Muscle layer of colon (tissue), 2 donors: Measurements from ENCODE around the gene NR5A1.

Experiments
- H3K27ac ChIP-seq: one replicate; pipeline ENCODE4 v1.7.0; 2013; ENCODE audit warnings: low read depth, mild to moderate bottlenecking, low read length, moderate library complexity
- H3K27me3 ChIP-seq, 2 donors: one replicate each; pipeline ENCODE4 v1.7.0; 2013; ENCODE audit warnings: low read length in 2 of 2, mild to moderate bottlenecking in 2 of 2; ENCODE audit not compliant: insufficient read depth in 2 of 2, control insufficient read depth in 1 of 2
- H3K36me3 ChIP-seq: one replicate; pipeline ENCODE4 v1.7.0; 2013; ENCODE audit warnings: mild to moderate bottlenecking, low read length; ENCODE audit not compliant: insufficient read depth
- H3K4me1 ChIP-seq: one replicate; pipeline ENCODE4 v1.7.0; 2013; ENCODE audit warnings: mild to moderate bottlenecking, low read length; ENCODE audit not compliant: insufficient read depth
- H3K4me3 ChIP-seq, 2 donors: one replicate each; pipeline ENCODE4 v1.7.0; 2013; ENCODE audit warnings: low read length in 2 of 2, low read depth in 1 of 2, mild to moderate bottlenecking in 1 of 2, moderate library complexity in 1 of 2
- H3K9ac ChIP-seq: one replicate; pipeline ENCODE4 v1.7.0; 2013; ENCODE audit warnings: low read length
- H3K9me3 ChIP-seq: one replicate; pipeline ENCODE4 v1.7.0; 2013; ENCODE audit warnings: mild to moderate bottlenecking, low read length
- donor health status: abdominal sarcoma.
- donor health status: Adenocarcinoma of cecum.

The NR5A1 gene

GRCh38 chr9:124506931-124507879, at the start of gene NR5A1:
Gene NR5A1, minus strand, starts transcription at chr9:124507399. Its CDS starts 4,004 bp downstream, at chr9:124503395.
- peaks cover 9% of the 10 kb centered on the region for H3K4me1 ChIP-seq
- H3K4me3 ChIP-seq, result no peak within 1 kb of the TSS
- H3K9me3 ChIP-seq, result no peaks in the 10 kb centered on the region
- H3K36me3 ChIP-seq, result no peaks in the 10 kb centered on the region
- H3K9ac ChIP-seq, result no peak within 1 kb of the TSS
- H3K27ac ChIP-seq, result no peak within 1 kb of the TSS
- H3K27me3 ChIP-seq, result peaks cover 22 to 47% of the 10 kb centered on the region in 2 donors

GRCh38 chr9:124555043-124555442, 47.8 kb upstream of the NR5A1 start:
- Histone ChIP-seq H3K27ac (no peak overlapping the region), H3K9me3 (no peaks in the 10 kb centered on the region), H3K9ac (no peak overlapping the region), H3K27me3 (no peaks in the 10 kb centered on the region), H3K36me3 (no peaks in the 10 kb centered on the region), H3K4me3 (no peak overlapping the region), H3K4me1 (peaks cover 15% of the 10 kb centered on the region)

- Histone ChIP-seq H3K27me3 (no peaks in the 10 kb centered on the region), H3K9me3 (no peaks in the 10 kb centered on the region)
Measured at GRCh38 chr9:124553738-124554137, 46.5 kb upstream of the NR5A1 start.

GRCh38 chr9:124552273-124552605, 45.0 kb upstream of the NR5A1 start:
- Histone ChIP-seq H3K9ac (no peak overlapping the region), H3K4me1 (peaks cover 15% of the 10 kb centered on the region), H3K4me3 (no peak overlapping the region), H3K27me3 (no peaks in the 10 kb centered on the region), H3K27ac (no peak overlapping the region), H3K36me3 (no peaks in the 10 kb centered on the region), H3K9me3 (no peaks in the 10 kb centered on the region)

More at GRCh38 chr9:124553738-124554137, 46.5 kb upstream of the NR5A1 start:
- Histone ChIP-seq H3K4me1 (peaks cover 15% of the 10 kb centered on the region), H3K36me3 (no peaks in the 10 kb centered on the region), H3K9ac (no peak overlapping the region), H3K27ac (no peak overlapping the region), H3K4me3 (no peak overlapping the region)

GRCh38 chr9:124551472-124552272, 44.5 kb upstream of the NR5A1 start:
- no peak overlapping the region for H3K27ac ChIP-seq
- H3K36me3 ChIP-seq, result no peaks in the 10 kb centered on the region
- no peaks in the 10 kb centered on the region for H3K27me3 ChIP-seq
- no peak overlapping the region for H3K9ac ChIP-seq
- H3K9me3 ChIP-seq, result no peaks in the 10 kb centered on the region
- peaks cover 15% of the 10 kb centered on the region for H3K4me1 ChIP-seq
- H3K4me3 ChIP-seq, result no peak overlapping the region

- Histone ChIP-seq H3K9ac (no peak overlapping the region), H3K4me1 (peaks cover 15% of the 10 kb centered on the region), H3K27ac (no peak overlapping the region), H3K9me3 (no peaks in the 10 kb centered on the region), H3K4me3 (no peak overlapping the region), H3K27me3 (no peaks in the 10 kb centered on the region), H3K36me3 (no peaks in the 10 kb centered on the region)
Measured at GRCh38 chr9:124550072-124550471, 42.9 kb upstream of the NR5A1 start.

- Histone ChIP-seq H3K9ac (no peak overlapping the region), H3K27me3 (no peaks in the 10 kb centered on the region), H3K4me1 (peaks cover 13% of the 10 kb centered on the region), H3K27ac (no peak overlapping the region), H3K4me3 (no peak overlapping the region), H3K36me3 (no peaks in the 10 kb centered on the region), H3K9me3 (no peaks in the 10 kb centered on the region)
Measured at GRCh38 chr9:124549016-124549415, 41.8 kb upstream of the NR5A1 start.

- H3K36me3 ChIP-seq, result no peaks in the 10 kb centered on the region
- no peaks in the 10 kb centered on the region for H3K9me3 ChIP-seq
- no peak overlapping the region for H3K9ac ChIP-seq
- H3K27ac ChIP-seq, result no peak overlapping the region
- H3K27me3 ChIP-seq, result no peaks in the 10 kb centered on the region
- no peak overlapping the region for H3K4me3 ChIP-seq
- H3K4me1 ChIP-seq, result no peaks in the 10 kb centered on the region
Measured at GRCh38 chr9:124544535-124544934, 37.3 kb upstream of the NR5A1 start.

GRCh38 chr9:124541824-124542223, 34.6 kb upstream of the NR5A1 start:
- H3K36me3 ChIP-seq, result peaks cover 11% of the 10 kb centered on the region
- H3K4me1 ChIP-seq, result no peaks in the 10 kb centered on the region
- H3K9ac ChIP-seq, result no peak overlapping the region
- H3K27ac ChIP-seq, result no peak overlapping the region
- no peaks in the 10 kb centered on the region for H3K27me3 ChIP-seq
- H3K9me3 ChIP-seq, result no peaks in the 10 kb centered on the region
- H3K4me3 ChIP-seq, result no peak overlapping the region

- Histone ChIP-seq H3K4me1 (no peaks in the 10 kb centered on the region), H3K4me3 (no peak overlapping the region), H3K9ac (no peak overlapping the region), H3K9me3 (no peaks in the 10 kb centered on the region), H3K27ac (no peak overlapping the region), H3K36me3 (peaks cover 11% of the 10 kb centered on the region), H3K27me3 (no peaks in the 10 kb centered on the region)
Measured at GRCh38 chr9:124537926-124538325, 30.7 kb upstream of the NR5A1 start.

GRCh38 chr9:124535846-124536245, 28.6 kb upstream of the NR5A1 start:
- no peaks in the 10 kb centered on the region for H3K9me3 ChIP-seq
- H3K27ac ChIP-seq, result no peak overlapping the region
- H3K36me3 ChIP-seq, result peaks cover 11% of the 10 kb centered on the region
- H3K9ac ChIP-seq, result no peak overlapping the region
- H3K4me3 ChIP-seq, result no peak overlapping the region
- H3K27me3 ChIP-seq, result no peaks in the 10 kb centered on the region
- no peaks in the 10 kb centered on the region for H3K4me1 ChIP-seq
